ENCODE results near the gene FIP1L1. TPM values are rescaled to one million over a fixed set of nuclear protein-coding genes. Genes with fewer than 3 reads are reported as not detected.

Gene FIP1L1
- total and polyA plus RNA-seq, 2 of the 13 experiments (the other 11 are each of a cell fraction or from before 2014, with no cell fraction given), result 14.9 to 69.4 TPM

GRCh38 chr4:53422367-53422766 is 44.9 kb downstream of the FIP1L1 start:
- intact Hi-C loops (cut with micrococcal nuclease; ENCODE audit: unreplicated experiment) (no loop called here), in situ Hi-C loops (cut with HindIII; ENCODE audit: extremely low pct_ligation_motif_present, low pct_unique_long_range_greater_than_20kb) (no loop called here)
- Histone ChIP-seq H3K4me1 (ENCODE audit: insufficient read depth, low read length) (0 out of 2 replicates have a peak, but pooled peaks cover 6% of the 10 kb centered on the region), H3K36me3 (replicated peaks in 1 of 2; ENCODE audit: control insufficient read depth in 1 of 2, insufficient read depth in 2 of 2, low read length in 2 of 2) (peaks cover 3 to 9% of the 10 kb centered on the region in 2 experiments; a peak in 3 of 5 replicates), H3K4me3 (replicated peaks in 1 of 3; ENCODE audit: insufficient read depth in 1 of 3, low read depth in 2 of 3, low read length in 3 of 3) (no peak overlapping the region), H3K27ac (ENCODE audit: extremely low read length, insufficient read depth, low read length) (no peak overlapping the region), H4K20me1 (ENCODE audit: insufficient read depth, low read length) (no peaks in the 10 kb centered on the region), H3K79me2 (ENCODE audit: insufficient read depth, low read length) (no peaks in the 10 kb centered on the region), H3K9ac (ENCODE audit: insufficient read depth, low read depth, low read length) (no peak overlapping the region), H3K27me3 (ENCODE audit: control insufficient read depth in 1 of 2, insufficient read depth in 2 of 2, low read length in 2 of 2) (no peaks in the 10 kb centered on the region), H3K9me3 (ENCODE audit: low read length) (no peaks in the 10 kb centered on the region), H2AFZ (ENCODE audit: low read length) (no peak overlapping the region), H3K4me2 (ENCODE audit: low read depth, low read length) (no peak overlapping the region)
- no peak for TF ChIP-seq ZNF335 (CRISPR knock-in tag; IDR thresholded peaks at IDR 0.05)
- CTCF ChIA-PET (ENCODE audit: low intra/inter-chr PET ratio, low total read pairs), result no interaction called here
- no TSS peak for BruUV-seq (replicated peaks)
- ATAC-seq, result no peak
- WGBS (ENCODE audit: low lambda C conversion rate), result 100% methylated on average over 1 of the region's 1 CpG
- POLR2A ChIA-PET, result no interaction called here
- DNase-seq (ENCODE audit: low spot score), result no peak
- FAIRE-seq, result no peak

- Histone ChIP-seq H3K9ac (ENCODE audit: insufficient read depth, low read depth, low read length) (no peak overlapping the region), H3K36me3 (replicated peaks in 1 of 2; ENCODE audit: control insufficient read depth in 1 of 2, insufficient read depth in 2 of 2, low read length in 2 of 2) (peaks cover 8 to 22% of the 10 kb centered on the region in 2 experiments; a peak in 4 of 5 replicates), H3K27me3 (ENCODE audit: control insufficient read depth in 1 of 2, insufficient read depth in 2 of 2, low read length in 2 of 2) (no peaks in the 10 kb centered on the region), H3K4me3 (replicated peaks in 1 of 3; ENCODE audit: insufficient read depth in 1 of 3, low read depth in 2 of 3, low read length in 3 of 3) (no peak overlapping the region), H3K4me2 (ENCODE audit: low read depth, low read length) (no peak overlapping the region), H3K9me3 (ENCODE audit: low read length) (no peaks in the 10 kb centered on the region), H3K4me1 (ENCODE audit: insufficient read depth, low read length) (0 out of 2 replicates have a peak, but pooled peaks cover 6% of the 10 kb centered on the region), H4K20me1 (ENCODE audit: insufficient read depth, low read length) (no peaks in the 10 kb centered on the region), H3K27ac (ENCODE audit: extremely low read length, insufficient read depth, low read length) (no peak overlapping the region), H2AFZ (ENCODE audit: low read length) (no peak overlapping the region), H3K79me2 (ENCODE audit: insufficient read depth, low read length) (no peaks in the 10 kb centered on the region)
- ChIA-PET CTCF (ENCODE audit: low intra/inter-chr PET ratio, low total read pairs) (no interaction called here), POLR2A (no interaction called here)
- no peak for ATAC-seq
- in situ Hi-C loops (cut with HindIII; ENCODE audit: extremely low pct_ligation_motif_present, low pct_unique_long_range_greater_than_20kb) (no loop called here), intact Hi-C loops (cut with micrococcal nuclease; ENCODE audit: unreplicated experiment) (no loop called here)
- no peak for FAIRE-seq
- TF ChIP-seq RFX3 (CRISPR knock-in tag; IDR thresholded peaks at IDR 0.05), result no peak
- TF ChIP-seq HNF1B (CRISPR knock-in tag; IDR thresholded peaks at IDR 0.05), result no peak
- TF ChIP-seq REXO4 (CRISPR knock-in tag; IDR thresholded peaks at IDR 0.05; ENCODE audit: borderline replicate concordance), result no peak
- no peak for TF ChIP-seq ZNF83 (CRISPR knock-in tag; IDR thresholded peaks at IDR 0.05; ENCODE audit: borderline replicate concordance)
- no peak for TF ChIP-seq CREB1 (IDR thresholded peaks at IDR 0.05)
- TF ChIP-seq CREB1 (CRISPR knock-in tag; IDR thresholded peaks at IDR 0.05), result no peak
- no peak for TF ChIP-seq HIC2 (CRISPR knock-in tag; IDR thresholded peaks at IDR 0.05; ENCODE audit: low read depth)
- no TSS peak for BruUV-seq (replicated peaks)
- no peak for DNase-seq (ENCODE audit: low spot score)
Observed at GRCh38 chr4:53424280-53424679, 46.8 kb downstream of the FIP1L1 start.
